Transverse colon (tissue), 4 donors: ENCODE measurements around the gene RNLS. TPM values are rescaled to one million over a fixed set of nuclear protein-coding genes. Genes with fewer than 3 reads are reported as not detected.

Experiments
- DNase-seq: peaks from one replicate; pipeline ENCODE4 v3.0.0-alpha.2; 2019
- H3K27ac ChIP-seq, 4 donors: fragments of 200-600 bp; sonication (generic); 2 replicates each; pipeline ENCODE4 v1.5.1; 2016 to 2018; ENCODE audit warnings: inconsistent platforms in 4 of 4
- H3K27me3 ChIP-seq: fragments of 200-600 bp; sonication (generic); 2 replicates; pipeline ENCODE4 v1.5.1; 2017; ENCODE audit warnings: inconsistent platforms
- H3K36me3 ChIP-seq, 4 donors: fragments of 200-600 bp; sonication (generic); 2 replicates each; pipeline ENCODE4 v1.5.1; 2017 to 2019; ENCODE audit warnings: inconsistent platforms in 4 of 4
- H3K4me1 ChIP-seq, 4 donors: fragments of 200-600 bp; sonication (generic); 2 replicates each; pipeline ENCODE4 v1.5.1; 2017 to 2020; ENCODE audit warnings: inconsistent platforms in 4 of 4
- H3K4me3 ChIP-seq, 4 donors: fragments of 200-600 bp; sonication (generic); 1 replicate in 1 of 4; 2 replicates in 3 of 4; pipeline versions ENCODE4 v1.5.1 to v1.6.1; 2017 to 2019; ENCODE audit warnings: inconsistent platforms in 4 of 4
- H3K9me3 ChIP-seq, 2 donors: fragments of 200-600 bp; sonication (generic); 2 replicates each; pipeline ENCODE4 v1.5.1; 2017 to 2019; ENCODE audit warnings: inconsistent platforms in 2 of 2
- CTCF ChIP-seq, 5 experiments: fragments of 200-600 bp in 3 of 5; fragments of 450-650 bp in 2 of 5; sonication (generic) in 3 of 5; IDR thresholded peaks; 1 replicate in 2 of 5; 2 replicates in 3 of 5; pipeline ENCODE4 v1.5.1; 2016 to 2017; ENCODE audit warnings: antibody characterized with exemption in 5 of 5, inconsistent platforms in 3 of 5, mild to moderate bottlenecking in 2 of 5, moderate library complexity in 1 of 5
- EP300 ChIP-seq: sonication (generic); formaldehyde crosslinking; IDR thresholded peaks from one replicate; pipeline ENCODE4 v1.6.1; 2017; ENCODE audit warnings: antibody characterized with exemption, low read depth
- POLR2A ChIP-seq: fragments of 450-650 bp; IDR thresholded peaks from one replicate; pipeline ENCODE4 v1.6.1; 2016; ENCODE audit warnings: antibody characterized with exemption, mild to moderate bottlenecking, moderate library complexity
- POLR2AphosphoS5 ChIP-seq, 3 donors: sonication (generic); formaldehyde crosslinking; IDR thresholded peaks; one replicate each; pipeline ENCODE4 v1.6.1; 2016; ENCODE audit warnings: antibody characterized with exemption in 3 of 3
- WGBS, 2 donors: methylation state at CpG; one replicate each; pipeline ENCODE4 v1.1.5; 2018; ENCODE audit warnings: low coverage in 1 of 2; 5-methylcytosine and 5-hydroxymethylcytosine counted together
- in situ Hi-C, 4 donors: fragments of 200-750 bp; cut with MboI; loops; one replicate each; pipeline versions ENCODE4 v1.15.0 to v1.15.1; 2017; ENCODE audit warnings: low sequenced_read_pairs in 3 of 4, low pct_ligation_motif_present in 1 of 4, low pct_unique_long_range_greater_than_20kb in 1 of 4
- intact Hi-C: fragments of 100-400 bp; cut with DNase I; formaldehyde crosslinking; loops from one replicate; pipeline ENCODE4 v1.15.1; 2023; ENCODE audit warnings: low total_unique reads
- total RNA-seq, 4 donors: library from RNA; depleted of rRNA; stranded (reverse); fragments of >200 nt; gene quantifications; one replicate each; pipeline ENCODE4 v1.1.0, GENCODE V29; 2016

The RNLS gene
- total RNA-seq, 4 donors from 2014 or later: 2.4 to 78.2 (median 28.9) TPM

GRCh38 chr10:88392222-88392621 is 190.9 kb downstream of the RNLS start:
- Histone ChIP-seq H3K27ac (no peak overlapping the region), H3K36me3 (no peaks in the 10 kb centered on the region), H3K4me1 (peaks cover 0 to 29% (median 9%) of the 10 kb centered on the region in 4 donors), H3K27me3 (no peaks in the 10 kb centered on the region), H3K4me3 (no peak overlapping the region), H3K9me3 (peaks cover 20 to 21% of the 10 kb centered on the region in 2 donors)
- DNase-seq: no peak
- intact Hi-C loops (no loop called here), in situ Hi-C loops (loop anchor here in 2 of 4 donors (10.0 to 25.0 kb wide), 2 partner anchors 163 to 530 kb away; partner anchors contain the start of genes KLLN (in 1 of the 2) and PTEN (in 1 of the 2))
- TF ChIP-seq EP300 (no peak), POLR2AphosphoS5 (IDR thresholded peaks at IDR 0.05) (no peak), POLR2A (no peak), CTCF (IDR thresholded peaks at IDR 0.05) (no peak)
- WGBS, 2 donors: 65 to 89% methylated on average over 1 of the region's 1 CpG

GRCh38 chr10:88390041-88390440 is 193.1 kb downstream of the RNLS start:
- in situ Hi-C loops (loop anchor here in 2 of 4 donors (10.0 to 25.0 kb wide), 2 partner anchors 165 to 528 kb away; partner anchors contain the start of genes KLLN (in 1 of the 2) and PTEN (in 1 of the 2)), intact Hi-C loops (no loop called here)

GRCh38 chr10:88389456-88389855 is 193.7 kb downstream of the RNLS start:
- no peaks in the 10 kb centered on the region for H3K36me3 ChIP-seq
- TF ChIP-seq CTCF (IDR thresholded peaks at IDR 0.05): peak; percentile 57 to 71 (median 60)
- TF ChIP-seq EP300: no peak
- DNase-seq: peak; percentile 31
- H3K9me3 ChIP-seq: no peaks in the 10 kb centered on the region
- peak overlapping the region in 2 of 4 donors; percentile 13 to 87 for H3K27ac ChIP-seq
- intact Hi-C loops: no loop called here
- in situ Hi-C loops: loop anchor here (10.0 to 25.0 kb wide), 3 partner anchors 525 to 535 kb away; partner anchors contain the start of genes KLLN (in 2 of the 4) and PTEN (in 2 of the 4)
- peaks cover 20 to 56% (median 34%) of the 10 kb centered on the region in 4 donors for H3K4me1 ChIP-seq
- H3K27me3 ChIP-seq: no peaks in the 10 kb centered on the region
- H3K4me3 ChIP-seq: no peak overlapping the region
- 5 to 7% methylated on average over 3 of the region's 3 CpGs for WGBS, 2 donors

More at GRCh38 chr10:88390041-88390440, 193.1 kb downstream of the RNLS start:
- no peak for TF ChIP-seq CTCF (IDR thresholded peaks at IDR 0.05)
- no peak for TF ChIP-seq POLR2A
- TF ChIP-seq EP300: no peak
- no peak for TF ChIP-seq POLR2AphosphoS5 (IDR thresholded peaks at IDR 0.05)
- Histone ChIP-seq H3K4me1 (peaks cover 18 to 51% (median 28%) of the 10 kb centered on the region in 4 donors), H3K27me3 (no peaks in the 10 kb centered on the region), H3K36me3 (no peaks in the 10 kb centered on the region), H3K9me3 (no peaks in the 10 kb centered on the region), H3K27ac (no peak overlapping the region), H3K4me3 (no peak overlapping the region)
- DNase-seq: no peak
- WGBS, 2 donors: 79 to 85% methylated on average over 2 to 4 of the region's 4 CpGs

GRCh38 chr10:88388324-88388723 is 194.8 kb downstream of the RNLS start:
- Histone ChIP-seq H3K9me3 (no peaks in the 10 kb centered on the region), H3K4me1 (peaks cover 20 to 61% (median 37%) of the 10 kb centered on the region in 4 donors), H3K27me3 (no peaks in the 10 kb centered on the region), H3K36me3 (no peaks in the 10 kb centered on the region), H3K27ac (peak overlapping the region; percentile 80 to 88 (median 86)), H3K4me3 (no peak overlapping the region)
- intact Hi-C loops: no loop called here
- no peak for TF ChIP-seq POLR2A
- TF ChIP-seq CTCF (IDR thresholded peaks at IDR 0.05): no peak
- TF ChIP-seq EP300: no peak
- no peak for TF ChIP-seq POLR2AphosphoS5 (IDR thresholded peaks at IDR 0.05)
- no peak for DNase-seq
- in situ Hi-C loops: loop anchor here (10.0 to 25.0 kb wide), 3 partner anchors 524 to 534 kb away; partner anchors contain the start of genes KLLN (in 2 of the 4) and PTEN (in 2 of the 4)
